ENCODE data around the gene MXRA8. TPM values are rescaled to one million over a fixed set of nuclear protein-coding genes. Genes with fewer than 3 reads are reported as not detected.

The MXRA8 gene
- total RNA-seq, 2 donors from 2014 or later = 23.3 to 48.5 TPM

DNA sequence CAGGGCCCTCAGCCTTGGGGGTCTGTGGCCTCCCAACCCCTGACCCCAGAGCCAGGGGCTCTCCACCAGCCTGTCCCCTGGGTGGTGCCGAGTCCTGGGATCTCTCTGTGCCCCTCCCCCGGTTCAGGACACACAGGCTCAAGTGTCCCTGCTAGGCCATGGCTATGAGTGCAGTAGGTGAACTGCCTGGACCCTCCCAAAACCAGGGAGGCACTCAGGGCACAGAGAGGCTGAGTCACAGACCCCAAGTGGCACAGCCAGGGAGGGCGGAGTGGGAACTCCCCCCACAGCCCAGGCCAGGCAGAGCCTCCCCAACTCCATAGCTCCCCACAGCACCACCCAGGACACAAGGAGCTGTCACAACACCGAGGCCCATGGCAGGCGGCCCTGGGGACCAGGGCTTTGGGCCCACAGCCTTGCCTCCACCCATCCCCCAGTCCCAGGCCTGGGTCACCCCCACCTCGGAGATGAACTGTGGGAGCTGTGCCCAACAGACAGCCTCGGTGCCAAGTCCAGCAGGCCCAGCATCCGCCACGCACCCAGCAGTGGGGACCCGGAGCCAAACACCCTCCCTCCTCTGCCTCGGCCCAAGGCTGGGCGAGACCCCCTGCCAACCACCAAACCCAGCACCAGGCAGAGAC, 12.4 kb downstream of the MXRA8 start:
- no peak for DNase-seq

DNA sequence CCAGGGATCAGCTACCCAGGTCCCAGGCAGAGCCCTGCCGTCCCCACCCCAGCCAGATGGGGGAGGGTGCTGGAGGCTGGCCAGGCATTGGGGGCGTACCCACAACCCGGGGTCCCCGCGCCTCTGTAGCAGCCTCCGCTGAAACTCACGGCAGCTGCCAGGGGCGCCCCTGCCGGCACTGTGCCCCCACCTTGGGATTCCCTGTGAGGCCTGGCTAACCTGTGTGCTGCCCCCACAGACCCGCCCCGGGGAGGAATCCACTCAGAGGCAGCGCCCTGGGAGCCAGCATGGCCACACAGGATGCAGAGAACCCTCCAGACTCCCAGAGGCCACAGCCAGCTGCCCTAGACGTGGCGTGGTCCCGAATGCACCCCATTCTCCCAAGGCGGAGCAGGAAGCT, 13.0 kb downstream of the MXRA8 start:
- WGBS, 2 donors = 72% methylated on average over 13 of the region's 16 CpGs; no CpG with 5 or more reads in 1 of the 2 donors
- H3K27ac ChIP-seq = no peak overlapping the region
- no peak overlapping the region for H3K4me3 ChIP-seq
- no peak for ATAC-seq
- H3K27me3 ChIP-seq = no peaks in the 10 kb centered on the region
- TF ChIP-seq, protein P1, sequence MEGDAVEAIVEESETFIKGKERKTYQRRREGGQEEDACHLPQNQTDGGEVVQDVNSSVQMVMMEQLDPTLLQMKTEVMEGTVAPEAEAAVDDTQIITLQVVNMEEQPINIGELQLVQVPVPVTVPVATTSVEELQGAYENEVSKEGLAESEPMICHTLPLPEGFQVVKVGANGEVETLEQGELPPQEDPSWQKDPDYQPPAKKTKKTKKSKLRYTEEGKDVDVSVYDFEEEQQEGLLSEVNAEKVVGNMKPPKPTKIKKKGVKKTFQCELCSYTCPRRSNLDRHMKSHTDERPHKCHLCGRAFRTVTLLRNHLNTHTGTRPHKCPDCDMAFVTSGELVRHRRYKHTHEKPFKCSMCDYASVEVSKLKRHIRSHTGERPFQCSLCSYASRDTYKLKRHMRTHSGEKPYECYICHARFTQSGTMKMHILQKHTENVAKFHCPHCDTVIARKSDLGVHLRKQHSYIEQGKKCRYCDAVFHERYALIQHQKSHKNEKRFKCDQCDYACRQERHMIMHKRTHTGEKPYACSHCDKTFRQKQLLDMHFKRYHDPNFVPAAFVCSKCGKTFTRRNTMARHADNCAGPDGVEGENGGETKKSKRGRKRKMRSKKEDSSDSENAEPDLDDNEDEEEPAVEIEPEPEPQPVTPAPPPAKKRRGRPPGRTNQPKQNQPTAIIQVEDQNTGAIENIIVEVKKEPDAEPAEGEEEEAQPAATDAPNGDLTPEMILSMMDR (IDR thresholded peaks at IDR 0.05) = no peak
- no peak for TF ChIP-seq POLR2A (IDR thresholded peaks at IDR 0.05)
- intact Hi-C loops (cut with DNase I) = no loop called here
- peaks cover 0 to 4% of the 10 kb centered on the region in 2 donors for H3K36me3 ChIP-seq (replicated peaks in 1 of 2; ENCODE audit: insufficient read depth in 1 of 2, low read depth in 2 of 2)
- no peaks in the 10 kb centered on the region for H3K9me3 ChIP-seq
- H3K4me1 ChIP-seq = peaks cover 45% of the 10 kb centered on the region
- no peak for DNase-seq

More for the DNA sequence above, 12.4 kb downstream of the MXRA8 start:
- no peaks in the 10 kb centered on the region for H3K27me3 ChIP-seq
- H3K36me3 ChIP-seq (replicated peaks in 1 of 2; ENCODE audit: insufficient read depth in 1 of 2, low read depth in 2 of 2) = peaks cover 0 to 4% of the 10 kb centered on the region in 2 donors
- peaks cover 45% of the 10 kb centered on the region for H3K4me1 ChIP-seq
- no peak overlapping the region for H3K4me3 ChIP-seq
- H3K9me3 ChIP-seq = no peaks in the 10 kb centered on the region
- intact Hi-C loops (cut with DNase I) = no loop called here
- ATAC-seq = no peak
- peak overlapping the region in 1 of 4 donors; percentile 79 for H3K27ac ChIP-seq
- TF ChIP-seq, protein P1 (IDR thresholded peaks at IDR 0.05) = no peak
- TF ChIP-seq POLR2A (IDR thresholded peaks at IDR 0.05) = no peak
- WGBS, 2 donors = 44% methylated on average over 5 to 11 of the region's 12 CpGs

DNA sequence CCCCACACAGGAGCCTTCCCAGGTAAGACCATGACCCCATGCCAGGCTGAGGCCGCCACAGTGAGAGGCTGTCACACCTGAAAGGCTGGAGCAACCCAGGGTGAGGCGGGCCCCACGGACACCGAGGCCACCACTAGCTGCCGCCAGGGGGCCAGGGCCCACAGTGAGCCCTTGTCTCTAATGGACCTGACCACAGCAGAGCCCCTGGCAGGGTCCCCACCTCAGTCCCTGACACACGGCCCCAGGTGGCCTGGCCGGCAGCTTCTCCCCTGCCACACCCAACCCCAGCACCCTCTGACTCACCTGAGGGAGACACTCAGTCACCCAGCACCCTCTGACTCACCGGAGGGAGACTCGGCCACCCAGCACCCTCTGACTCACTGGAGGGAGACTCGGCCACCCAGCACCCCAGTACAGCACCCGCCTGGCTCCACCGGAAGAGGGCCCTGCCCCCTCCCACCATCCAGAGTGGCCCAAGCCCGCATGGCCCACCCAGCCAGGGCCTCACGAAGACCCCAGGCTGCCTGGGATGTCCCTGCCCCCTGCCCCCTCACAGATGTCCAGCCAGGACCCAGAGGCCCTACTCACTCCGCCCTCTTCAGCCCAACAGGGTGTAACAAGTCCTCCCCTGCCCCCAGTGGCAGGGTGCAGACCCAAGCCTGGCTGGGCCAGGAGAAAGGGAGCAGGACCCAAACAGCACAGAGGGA, 13.5 kb downstream of the MXRA8 start:
- H3K36me3 ChIP-seq (replicated peaks in 1 of 2; ENCODE audit: insufficient read depth in 1 of 2, low read depth in 2 of 2) = peaks cover 0 to 4% of the 10 kb centered on the region in 2 donors
- no peak overlapping the region for H3K27ac ChIP-seq
- intact Hi-C loops (cut with DNase I) = no loop called here
- WGBS, 2 donors = 52% methylated on average over 12 of the region's 15 CpGs; no CpG with 5 or more reads in 1 of the 2 donors
- H3K9me3 ChIP-seq = no peaks in the 10 kb centered on the region
- ATAC-seq (no peak), DNase-seq (peak in 2 of 4 donors; percentile 52)
- no peak overlapping the region for H3K4me3 ChIP-seq
- peaks cover 45% of the 10 kb centered on the region for H3K4me1 ChIP-seq
- no peaks in the 10 kb centered on the region for H3K27me3 ChIP-seq
- no peak for TF ChIP-seq POLR2A (IDR thresholded peaks at IDR 0.05)
- TF ChIP-seq, protein P1 (IDR thresholded peaks at IDR 0.05) = peak in 6 of 7 experiments; percentile 16 to 38 (median 32)

DNA sequence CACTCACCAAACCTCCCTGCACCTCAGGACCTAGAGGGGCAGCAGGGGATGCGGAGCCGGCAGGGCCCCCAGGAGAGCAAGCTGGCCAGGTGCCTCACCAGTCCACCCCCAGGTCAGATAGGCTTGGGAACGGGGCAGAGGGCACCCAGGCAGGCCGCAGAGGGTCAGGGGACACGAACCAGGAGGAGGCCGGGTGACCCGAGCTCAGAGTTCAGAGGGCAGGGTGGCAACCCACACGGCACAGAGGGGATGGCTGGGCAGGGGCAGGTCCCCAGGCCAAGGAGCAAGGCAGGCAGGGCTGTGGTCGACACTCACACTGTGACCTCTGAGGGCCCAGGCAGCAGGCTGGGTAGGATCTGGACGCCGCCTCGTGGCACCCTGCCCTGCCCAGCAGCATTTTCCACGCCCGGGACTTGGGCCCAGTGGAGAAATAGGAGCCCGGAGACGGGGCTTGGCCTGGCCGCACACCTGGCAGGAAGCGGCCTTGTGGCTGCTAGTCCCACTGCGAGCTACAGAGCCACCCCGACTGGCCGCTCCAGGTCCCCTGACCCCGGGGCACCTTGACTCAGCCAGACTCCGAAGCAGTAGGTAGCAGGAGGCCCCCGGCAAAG, 14.4 kb downstream of the MXRA8 start:
- Histone ChIP-seq H3K4me1 (peaks cover 45% of the 10 kb centered on the region), H3K4me3 (no peak overlapping the region), H3K27ac (no peak overlapping the region), H3K27me3 (no peaks in the 10 kb centered on the region), H3K36me3 (replicated peaks in 1 of 2; ENCODE audit: insufficient read depth in 1 of 2, low read depth in 2 of 2) (peaks cover 0 to 8% of the 10 kb centered on the region in 2 donors), H3K9me3 (no peaks in the 10 kb centered on the region)
- DNase-seq (no peak), ATAC-seq (no peak)
- WGBS, 2 donors = 81 to 87% methylated on average over 3 to 24 of the region's 24 CpGs
- intact Hi-C loops (cut with DNase I) = no loop called here
- TF ChIP-seq POLR2A (IDR thresholded peaks at IDR 0.05) = no peak
- TF ChIP-seq, protein P1 (IDR thresholded peaks at IDR 0.05) = no peak
